Measurements from ENCODE around the gene PIAS1. TPM values are rescaled to one million over a fixed set of nuclear protein-coding genes. Genes with fewer than 3 reads are reported as not detected.

PIAS1 gene
- total RNA-seq, 1 donor, result 39.0 TPM

DNA sequence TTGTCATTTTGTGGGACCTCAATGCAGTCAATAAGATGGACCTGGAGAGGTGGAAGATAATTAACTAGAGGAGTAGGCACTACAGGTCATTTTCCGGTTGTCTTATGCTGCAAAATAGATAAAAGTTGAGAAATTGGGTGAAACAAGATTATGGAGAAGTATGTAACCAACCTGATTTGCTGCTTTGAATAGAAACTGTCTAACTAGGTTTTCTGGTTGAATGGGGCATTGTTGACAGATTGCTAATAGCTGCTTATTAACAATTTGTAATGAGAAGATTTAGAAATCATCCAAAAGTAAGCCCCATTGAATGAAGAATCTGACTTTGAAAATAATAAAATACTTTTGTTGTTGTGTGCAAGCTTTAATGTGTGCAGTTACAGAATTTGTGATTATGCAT lies 26.2 kb downstream of the PIAS1 start:
- TF ChIP-seq, protein P1, sequence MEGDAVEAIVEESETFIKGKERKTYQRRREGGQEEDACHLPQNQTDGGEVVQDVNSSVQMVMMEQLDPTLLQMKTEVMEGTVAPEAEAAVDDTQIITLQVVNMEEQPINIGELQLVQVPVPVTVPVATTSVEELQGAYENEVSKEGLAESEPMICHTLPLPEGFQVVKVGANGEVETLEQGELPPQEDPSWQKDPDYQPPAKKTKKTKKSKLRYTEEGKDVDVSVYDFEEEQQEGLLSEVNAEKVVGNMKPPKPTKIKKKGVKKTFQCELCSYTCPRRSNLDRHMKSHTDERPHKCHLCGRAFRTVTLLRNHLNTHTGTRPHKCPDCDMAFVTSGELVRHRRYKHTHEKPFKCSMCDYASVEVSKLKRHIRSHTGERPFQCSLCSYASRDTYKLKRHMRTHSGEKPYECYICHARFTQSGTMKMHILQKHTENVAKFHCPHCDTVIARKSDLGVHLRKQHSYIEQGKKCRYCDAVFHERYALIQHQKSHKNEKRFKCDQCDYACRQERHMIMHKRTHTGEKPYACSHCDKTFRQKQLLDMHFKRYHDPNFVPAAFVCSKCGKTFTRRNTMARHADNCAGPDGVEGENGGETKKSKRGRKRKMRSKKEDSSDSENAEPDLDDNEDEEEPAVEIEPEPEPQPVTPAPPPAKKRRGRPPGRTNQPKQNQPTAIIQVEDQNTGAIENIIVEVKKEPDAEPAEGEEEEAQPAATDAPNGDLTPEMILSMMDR (IDR thresholded peaks at IDR 0.05; ENCODE audit: insufficient read depth, low read length), result no peak
- H3K4me3 ChIP-seq (ENCODE audit: low read depth, low read length), result no peak overlapping the region
- no peak for DNase-seq (ENCODE audit: low read depth)

DNA sequence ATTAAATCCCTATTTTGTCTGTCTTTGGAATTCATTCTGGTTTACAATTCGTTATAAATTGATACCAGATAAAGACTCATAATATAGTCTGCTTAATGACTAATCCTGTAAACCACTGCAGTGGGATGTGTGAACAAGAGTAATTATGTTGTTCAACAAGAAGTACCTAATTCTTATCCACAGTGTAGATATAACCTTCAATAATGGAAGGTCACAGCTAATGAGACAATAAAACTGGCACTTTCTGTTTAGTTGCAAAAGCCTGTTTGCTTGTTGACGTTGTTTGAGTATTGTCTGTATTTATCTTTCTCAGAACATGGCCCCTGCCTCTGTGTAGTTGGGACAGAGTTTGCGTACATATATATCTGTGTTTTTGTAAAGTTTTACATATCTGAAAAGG lies 26.7 kb downstream of the PIAS1 start:
- H3K4me3 ChIP-seq (ENCODE audit: low read depth, low read length), result no peak overlapping the region

DNA sequence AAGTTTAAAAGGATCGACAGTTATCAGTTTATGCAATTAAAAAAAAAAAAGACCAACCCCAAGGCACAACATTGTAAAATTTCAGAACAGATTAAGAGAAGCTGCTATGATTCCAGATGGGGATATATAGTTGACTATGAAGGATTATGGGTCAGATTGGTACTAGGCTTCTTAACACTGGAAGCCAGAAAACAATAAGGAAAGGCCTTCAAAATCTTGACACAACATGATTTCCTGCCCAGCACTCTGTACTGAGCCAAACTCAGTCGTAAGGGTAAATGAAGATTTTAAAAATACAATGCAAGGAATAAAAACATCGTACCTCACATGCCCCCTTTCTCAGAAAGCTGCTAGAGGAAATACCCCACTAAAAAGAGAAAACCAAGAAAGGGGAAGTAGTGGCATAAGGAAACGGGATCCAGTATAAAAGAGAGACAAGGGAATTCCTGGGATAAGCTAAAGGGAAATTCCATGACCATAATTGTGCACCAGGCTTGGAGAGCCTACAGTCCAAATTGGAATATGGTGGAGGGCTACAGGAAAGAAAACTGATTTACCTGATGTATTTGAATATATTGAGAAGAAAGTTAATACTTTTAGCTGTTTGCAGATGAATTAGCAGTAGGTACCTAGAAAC lies 27.9 kb downstream of the PIAS1 start:
- DNase-seq (ENCODE audit: low read depth), result no peak
- no peak overlapping the region for H3K4me3 ChIP-seq (ENCODE audit: low read depth, low read length)
- TF ChIP-seq, protein P1 (IDR thresholded peaks at IDR 0.05; ENCODE audit: insufficient read depth, low read length), result no peak

More for the DNA sequence above, 26.7 kb downstream of the PIAS1 start:
- TF ChIP-seq, protein P1 (IDR thresholded peaks at IDR 0.05; ENCODE audit: insufficient read depth, low read length), result no peak
- DNase-seq (ENCODE audit: low read depth), result no peak

DNA sequence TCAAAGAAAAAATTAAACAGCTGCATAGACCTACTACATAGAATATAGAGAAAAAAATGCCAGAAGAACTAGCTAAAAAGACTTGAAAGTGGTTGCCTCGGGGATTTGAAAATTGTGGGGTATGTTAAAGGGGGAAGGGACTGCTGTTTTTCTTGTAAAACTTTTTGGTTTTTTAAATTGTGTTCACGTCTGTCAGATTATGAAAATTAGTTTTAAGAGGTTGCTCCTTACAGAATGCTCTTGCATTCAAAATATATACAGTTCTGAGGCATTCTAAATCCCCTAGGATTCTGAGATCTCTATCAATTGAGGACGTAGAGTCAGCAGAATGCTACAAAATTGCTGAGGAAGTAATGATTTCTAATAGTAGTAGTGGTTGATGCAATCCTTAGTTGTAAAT lies 28.6 kb downstream of the PIAS1 start:
- TF ChIP-seq, protein P1 (IDR thresholded peaks at IDR 0.05; ENCODE audit: insufficient read depth, low read length), result no peak
- no peak overlapping the region for H3K4me3 ChIP-seq (ENCODE audit: low read depth, low read length)
- no peak for DNase-seq (ENCODE audit: low read depth)

DNA sequence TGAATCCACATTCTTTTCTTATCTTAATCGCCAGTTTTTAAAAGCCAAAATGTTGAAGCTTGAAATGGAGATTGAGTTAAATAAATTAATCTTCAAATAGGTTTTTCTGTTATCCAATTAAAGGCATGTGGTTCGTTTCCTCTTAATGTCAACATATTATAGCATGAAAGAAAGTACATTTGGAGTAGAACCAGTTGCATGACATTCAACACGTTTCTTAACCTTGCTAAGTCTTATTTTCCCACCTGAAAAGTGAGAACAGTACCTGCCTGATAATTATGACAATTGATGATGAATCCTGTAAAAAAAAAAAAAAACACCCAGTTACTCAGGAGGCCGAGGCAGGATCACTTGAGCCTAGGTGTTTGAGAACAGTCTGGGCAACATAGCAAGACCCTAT lies 29.3 kb downstream of the PIAS1 start:
- TF ChIP-seq, protein P1 (IDR thresholded peaks at IDR 0.05; ENCODE audit: insufficient read depth, low read length), result no peak
- H3K4me3 ChIP-seq (ENCODE audit: low read depth, low read length), result no peak overlapping the region
- DNase-seq (ENCODE audit: low read depth), result no peak

DNA sequence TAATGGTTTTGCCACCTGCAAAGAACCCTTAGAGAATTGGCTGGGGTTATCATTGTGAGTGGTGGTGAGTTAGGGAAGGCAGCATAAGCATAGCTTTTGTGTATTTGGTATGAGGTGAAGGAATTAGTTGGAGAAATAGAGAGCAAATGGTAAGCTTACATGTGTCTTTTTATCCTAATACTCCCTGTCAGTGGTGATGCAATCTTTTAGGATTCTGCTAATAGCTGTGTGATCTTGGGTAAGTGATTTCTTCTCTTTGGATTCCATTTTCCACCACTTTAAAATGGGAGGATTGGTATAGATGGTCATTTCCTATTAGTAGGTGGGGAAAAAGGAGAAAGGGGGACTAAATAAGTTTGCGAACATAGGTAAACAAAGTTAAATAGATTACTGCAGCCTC lies 30.9 kb downstream of the PIAS1 start:
- peak; percentile 4 for DNase-seq (ENCODE audit: low read depth)
- no peak overlapping the region for H3K4me3 ChIP-seq (ENCODE audit: low read depth, low read length)
- TF ChIP-seq, protein P1 (IDR thresholded peaks at IDR 0.05; ENCODE audit: insufficient read depth, low read length), result no peak

DNA sequence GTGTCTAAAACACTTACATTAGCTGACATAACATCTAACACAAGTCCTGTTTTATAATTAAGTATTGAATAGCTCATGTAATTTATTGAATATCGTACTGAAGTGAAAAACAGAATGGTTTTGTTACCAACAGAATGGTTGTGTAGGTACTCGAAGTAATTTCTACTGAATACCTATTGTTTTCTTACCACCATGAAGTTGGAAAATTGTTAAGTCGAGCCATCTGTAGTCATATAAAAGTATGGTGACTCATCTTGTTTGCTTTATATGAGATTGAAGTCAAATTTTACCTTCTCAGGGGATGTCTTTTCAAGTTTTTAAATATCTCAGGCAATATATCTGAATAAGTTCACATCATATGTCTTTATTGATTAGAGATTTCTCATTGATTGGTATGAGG lies 37.6 kb downstream of the PIAS1 start:
- TF ChIP-seq, protein P1 (IDR thresholded peaks at IDR 0.05; ENCODE audit: insufficient read depth, low read length), result no peak
- H3K4me3 ChIP-seq (ENCODE audit: low read depth, low read length), result no peak overlapping the region
- no peak for DNase-seq (ENCODE audit: low read depth)

Measured in fibroblast of the aortic adventitia (primary cell).